GM19397 (cell line): Measurements from ENCODE around the gene HOXA9.
A peak's percentile ranks its signal among the peaks of the same experiment; 100 is the strongest.

Experiments used
- ATAC-seq: cut with Tn5 transposase; IDR thresholded peaks from one replicate; pipeline ENCODE4 v1.9.1; 2021; ENCODE audit warnings: mild to moderate bottlenecking, moderate library complexity; ENCODE audit not compliant: unreplicated experiment

Gene HOXA9

DNA sequence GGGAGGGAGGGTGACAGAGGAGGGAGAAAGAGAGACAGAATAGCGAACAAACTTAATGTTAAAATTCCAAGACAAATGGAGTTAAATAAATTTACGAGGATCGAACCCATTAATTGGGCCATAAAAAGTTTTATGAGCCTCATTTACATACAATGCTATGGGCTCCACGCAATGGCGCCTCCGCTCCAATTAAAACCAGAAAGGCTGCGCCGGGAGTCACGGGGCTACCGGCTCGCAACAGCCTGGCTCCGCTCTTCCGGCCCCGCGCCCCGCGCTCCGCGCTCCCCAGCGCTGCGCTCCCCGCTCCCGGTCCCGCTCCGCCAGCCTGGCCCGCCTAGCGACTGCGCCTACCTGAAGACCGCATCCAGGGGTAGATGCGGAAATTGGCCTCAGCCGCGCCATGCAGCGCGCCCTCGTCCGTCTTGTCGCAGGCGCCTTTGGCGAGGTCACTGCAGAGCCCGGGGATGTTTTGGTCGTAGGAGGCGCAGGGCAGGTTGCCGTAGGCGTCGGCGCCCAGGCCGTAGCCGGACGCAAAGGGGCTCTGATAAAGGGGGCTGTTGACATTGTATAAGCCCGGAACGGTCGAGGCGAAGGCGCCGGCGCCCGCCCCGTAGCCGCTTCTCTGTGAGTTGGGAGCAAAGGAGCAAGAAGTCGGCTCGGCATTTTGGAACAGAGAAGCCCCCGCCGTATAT, 9.4 kb downstream of the HOXA9 start:
- ATAC-seq, result no peak

DNA sequence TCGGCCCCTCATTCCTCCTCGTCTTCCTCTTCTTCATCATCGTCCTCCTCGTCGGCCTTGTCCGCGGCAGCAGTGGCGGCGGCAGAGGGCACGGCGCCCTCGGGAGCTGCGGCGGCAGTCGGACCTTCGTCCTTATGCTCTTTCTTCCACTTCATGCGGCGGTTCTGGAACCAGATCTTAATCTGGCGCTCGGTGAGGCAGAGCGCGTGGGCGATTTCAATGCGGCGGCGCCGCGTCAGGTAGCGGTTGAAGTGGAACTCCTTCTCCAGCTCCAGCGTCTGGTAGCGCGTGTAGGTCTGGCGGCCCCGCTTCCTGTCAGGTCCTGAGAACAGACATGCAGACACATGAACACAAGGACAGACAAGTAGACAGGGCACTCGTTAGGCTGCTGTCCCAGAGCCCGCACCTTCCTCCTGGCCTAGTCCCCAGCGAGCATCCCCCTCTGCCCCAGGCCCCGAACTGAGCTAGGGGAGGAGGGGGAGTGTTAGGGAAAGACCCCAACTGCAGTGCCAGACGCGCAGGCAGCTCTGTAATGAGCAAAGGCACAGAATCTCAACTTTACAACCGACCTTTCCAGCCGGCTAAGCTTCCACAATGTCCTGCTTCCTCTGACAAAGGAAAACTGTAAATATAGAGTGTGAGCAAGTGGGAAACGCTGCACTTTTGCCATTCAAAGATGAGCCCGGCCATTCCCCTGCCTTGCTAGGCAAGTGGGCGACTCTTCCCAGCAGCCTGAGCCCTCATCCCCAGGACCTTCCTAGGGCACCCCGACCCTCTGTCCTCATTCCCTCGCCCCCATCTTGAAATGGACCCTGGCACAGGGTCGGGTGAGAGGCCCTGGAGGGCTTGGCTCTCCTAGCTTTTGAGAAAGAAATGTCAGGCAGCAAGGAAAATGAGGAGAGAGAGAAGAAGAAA, 10.2 kb downstream of the HOXA9 start:
- ATAC-seq, result no peak

DNA sequence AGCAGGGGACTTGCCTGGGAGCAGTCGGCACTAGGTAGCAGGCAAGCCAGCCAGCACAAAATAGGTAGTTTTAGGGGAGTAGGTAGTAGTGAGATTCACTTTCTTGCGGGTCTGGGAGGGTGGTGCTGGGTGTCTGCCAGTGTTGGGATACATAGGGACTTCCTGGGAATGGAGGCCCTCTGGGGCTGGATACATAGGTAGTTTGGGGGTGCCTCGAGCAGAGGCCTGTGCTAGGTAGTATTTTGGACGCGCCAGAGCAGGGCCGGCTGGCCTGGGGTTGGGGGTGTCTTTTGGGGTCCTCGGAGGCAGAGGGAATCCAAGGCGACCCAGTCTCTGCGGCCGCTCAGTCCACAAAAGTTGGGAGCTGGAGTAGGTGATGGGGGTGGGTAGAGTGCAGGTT, 11.0 kb downstream of the HOXA9 start:
- no peak for ATAC-seq

GRCh38 chr7:27153526-27153925, 11.8 kb downstream of the HOXA9 start:
- no peak for ATAC-seq

DNA sequence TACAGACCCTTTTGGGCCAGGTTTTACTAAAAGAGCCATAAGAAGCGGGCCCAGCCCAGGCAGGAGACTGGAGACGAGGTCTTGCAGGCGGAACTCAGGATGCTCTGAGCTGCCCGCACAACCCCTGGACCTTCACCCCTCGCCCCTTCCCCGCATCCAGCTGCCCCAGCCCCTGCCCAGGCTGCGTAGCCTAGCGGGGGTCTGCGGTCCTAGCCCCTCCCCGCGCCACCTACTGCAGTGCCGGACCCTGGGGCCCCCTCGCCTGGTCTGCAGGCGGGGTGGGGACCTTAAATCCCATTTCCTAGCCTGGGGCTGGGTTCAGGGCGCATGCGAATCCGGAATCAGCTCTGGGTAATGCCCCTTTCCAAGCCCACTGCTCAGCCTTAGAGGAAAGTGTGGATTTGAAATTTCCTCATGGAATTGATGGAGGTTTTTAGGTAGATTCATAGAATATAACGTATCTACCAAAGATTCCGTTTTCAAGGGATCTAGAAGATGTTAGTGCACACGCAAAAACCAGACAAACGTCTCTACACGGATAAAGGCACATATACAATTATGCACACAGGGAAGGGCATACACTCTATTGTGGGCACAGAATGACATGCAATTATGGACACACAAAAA, 12.4 kb downstream of the HOXA9 start:
- no peak for ATAC-seq

GRCh38 chr7:27151931-27152815, 13.2 kb downstream of the HOXA9 start, which contains the start of gene HOXA3:
Gene HOXA3 (minus strand): TSS chr7:27152583. CDS start chr7:27110640, 41,943 bp downstream.
- no peak for ATAC-seq

- no peak for ATAC-seq
These were observed 13.9 kb downstream of the HOXA9 start for GRCh38 chr7:27151341-27151930.

- ATAC-seq, result peak; percentile 72
These were observed 14.6 kb downstream of the HOXA9 start for GRCh38 chr7:27150568-27151340.

GRCh38 chr7:27149842-27150567, 15.3 kb downstream of the HOXA9 start:
- ATAC-seq, result no peak

GRCh38 chr7:27148756-27149641, 16.3 kb downstream of the HOXA9 start:
- ATAC-seq, result no peak

DNA sequence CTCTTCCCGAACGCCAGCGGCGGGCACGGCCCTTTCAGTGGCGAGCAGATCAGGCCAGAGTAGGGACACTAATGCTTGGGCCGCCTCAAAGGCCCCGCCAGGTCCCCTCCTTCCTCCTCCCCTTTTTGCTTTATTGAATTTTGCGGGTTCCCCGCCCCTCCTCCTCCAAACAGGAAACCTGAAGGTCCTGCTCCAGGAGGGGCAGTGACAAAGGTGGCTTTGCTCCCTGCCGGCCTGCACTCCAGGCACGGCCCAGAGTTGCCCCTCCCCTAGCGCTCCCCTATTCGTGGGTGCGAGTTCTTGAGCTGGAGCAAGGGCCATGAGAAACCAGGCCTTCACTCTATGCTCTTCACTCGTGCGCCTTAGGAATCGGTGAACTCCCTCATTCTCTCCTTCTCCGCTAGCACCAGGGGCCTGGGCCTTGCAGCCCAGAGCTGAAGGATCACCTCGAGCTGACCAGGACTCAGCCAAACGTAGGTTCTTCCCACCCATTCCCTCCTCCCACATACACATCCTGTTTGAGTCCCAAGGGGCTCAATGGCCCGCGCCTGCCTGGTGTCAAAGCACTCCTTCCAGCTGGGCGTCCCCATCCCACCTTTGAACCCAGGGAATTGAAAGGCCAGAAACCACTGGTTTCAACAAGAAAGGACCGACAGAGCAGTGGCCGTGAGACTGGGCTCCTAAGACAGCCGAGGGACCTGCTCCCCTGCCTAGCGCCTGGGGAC, 17.1 kb downstream of the HOXA9 start:
- no peak for ATAC-seq

DNA sequence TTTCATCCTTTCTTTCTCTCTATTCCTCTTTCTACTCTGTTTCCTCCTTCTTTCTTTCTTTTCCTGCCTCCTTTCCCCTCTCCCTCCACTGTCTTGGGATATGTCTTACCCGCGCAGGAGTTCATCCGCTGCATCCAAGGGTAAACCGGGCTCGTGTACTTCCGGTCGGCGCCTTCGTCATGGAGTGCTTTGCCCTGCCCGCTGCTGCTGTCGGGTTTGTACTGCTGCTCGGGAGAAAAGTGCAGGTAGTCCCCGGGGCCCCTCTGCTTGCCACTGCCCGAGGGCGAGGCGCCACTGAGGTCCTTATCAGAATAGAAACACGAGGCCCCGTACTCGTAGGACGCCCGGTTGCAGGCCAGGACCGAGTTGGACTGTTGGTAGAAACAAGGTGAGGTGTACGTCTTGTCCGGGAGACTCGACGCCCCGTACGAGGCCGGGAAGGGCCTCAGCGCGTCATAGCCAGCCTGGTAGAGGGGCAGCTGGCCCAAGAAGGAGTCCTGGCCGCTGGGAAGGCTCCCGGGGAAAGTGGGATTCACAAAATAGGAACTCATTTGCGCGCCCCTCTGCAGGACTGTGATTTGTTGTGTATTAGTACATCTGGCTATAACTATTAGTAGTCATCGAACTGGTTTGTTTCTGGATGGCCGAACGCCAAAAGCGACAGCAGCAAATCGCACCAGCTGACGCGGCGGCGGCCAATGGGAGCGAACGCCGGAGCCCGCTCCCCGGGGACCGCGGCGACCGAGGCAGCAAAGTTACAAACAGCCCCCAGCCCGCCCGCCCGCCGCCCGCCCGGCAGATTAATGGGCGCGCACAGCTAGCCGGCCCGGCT, 17.9 kb downstream of the HOXA9 start, which contains the start of gene HOXA6:
TSS of gene HOXA6 (minus strand) at position 576 of the 832 bp plus-strand sequence. CDS start at position 551, 25 bp downstream.
- no peak for ATAC-seq

DNA sequence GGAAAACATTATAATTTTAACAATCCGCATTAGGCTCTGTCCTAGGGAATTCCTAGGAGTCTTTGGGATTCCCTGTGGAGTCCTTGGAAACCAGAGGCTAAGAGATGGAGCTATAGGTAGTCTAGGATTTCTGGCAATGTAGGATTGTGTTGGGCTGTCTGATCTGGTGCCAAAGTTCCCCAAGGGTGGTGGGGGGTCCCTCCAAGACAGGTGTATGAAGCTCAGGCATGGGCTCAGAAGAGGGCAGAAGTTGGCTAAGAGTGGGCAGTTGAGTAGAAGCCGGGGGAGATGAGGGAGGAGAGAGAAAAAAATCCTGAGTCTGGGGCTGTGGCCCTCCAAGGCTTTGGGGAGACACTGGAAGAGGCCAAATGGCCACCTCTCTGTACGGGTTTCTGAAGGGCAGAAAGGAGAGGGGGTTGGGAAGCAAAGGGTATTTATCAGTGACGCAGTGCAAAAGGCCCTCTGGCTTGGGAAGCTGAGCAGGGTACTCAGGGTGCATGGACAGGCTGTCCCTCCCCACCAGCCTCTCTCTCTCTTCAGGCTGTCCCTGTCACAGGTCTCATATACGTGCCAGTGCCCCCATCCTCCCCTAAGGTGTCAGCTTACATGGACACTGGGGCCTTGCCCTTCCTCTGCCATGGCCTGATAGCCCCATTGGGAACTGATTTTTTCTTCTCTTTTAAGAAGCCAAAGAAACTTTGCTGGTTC, 18.7 kb downstream of the HOXA9 start:
- no peak for ATAC-seq

DNA sequence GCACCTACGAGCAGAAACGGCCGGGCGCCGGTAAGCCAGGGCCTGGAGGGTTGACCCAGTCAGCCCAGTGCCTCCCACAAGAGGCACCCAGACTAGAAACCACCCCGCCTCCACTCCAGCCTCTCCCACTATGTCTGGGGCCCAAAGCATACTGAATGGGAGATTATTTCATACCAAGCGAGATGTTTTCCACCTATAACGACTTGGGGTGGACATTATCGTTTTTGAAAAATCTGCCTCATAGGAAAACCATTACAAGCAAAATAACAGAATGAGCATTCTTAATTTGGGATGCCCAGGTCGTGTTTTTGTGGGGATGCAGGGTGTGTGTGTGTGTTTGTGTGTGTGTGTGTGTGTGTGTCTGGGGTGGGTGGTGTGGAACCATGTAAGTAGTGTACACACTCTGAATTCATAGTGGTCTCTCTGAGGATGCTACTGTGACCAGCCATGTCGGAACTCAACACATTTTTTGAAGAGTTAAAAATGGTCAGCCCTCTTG, 19.4 kb downstream of the HOXA9 start:
- ATAC-seq, result no peak

- ATAC-seq, result no peak
These were observed 20.0 kb downstream of the HOXA9 start for GRCh38 chr7:27145165-27145913.
